Purkinje cell (primary cell): ENCODE data around the gene SYT9. TPM values are rescaled to one million over a fixed set of nuclear protein-coding genes. Genes with fewer than 3 reads are reported as not detected.

Experiments
- polyA plus RNA-seq: library from polyadenylated mRNA; unstranded; fragments of >200 nt; fragmentation: Nextera tagmentation; gene quantifications from 2 replicates; pipeline ENCODE4 v1.2.1, GENCODE V29; 2014

Gene SYT9
- 0.28 TPM in 1 of 2 replicates, not detected in the other for polyA plus RNA-seq

GRCh38 chr11:7251836-7252682 is at the start of gene SYT9:
Gene SYT9 (plus strand): TSS chr11:7251904. CDS start chr11:7252187, 283 bp downstream.

GRCh38 chr11:7485186-7486097 is 233.7 kb downstream of the SYT9 start, which contains the start of gene OLFML1:
Gene OLFML1 (plus strand): TSS chr11:7485506. CDS start chr11:7485876, 370 bp downstream.

DNA sequence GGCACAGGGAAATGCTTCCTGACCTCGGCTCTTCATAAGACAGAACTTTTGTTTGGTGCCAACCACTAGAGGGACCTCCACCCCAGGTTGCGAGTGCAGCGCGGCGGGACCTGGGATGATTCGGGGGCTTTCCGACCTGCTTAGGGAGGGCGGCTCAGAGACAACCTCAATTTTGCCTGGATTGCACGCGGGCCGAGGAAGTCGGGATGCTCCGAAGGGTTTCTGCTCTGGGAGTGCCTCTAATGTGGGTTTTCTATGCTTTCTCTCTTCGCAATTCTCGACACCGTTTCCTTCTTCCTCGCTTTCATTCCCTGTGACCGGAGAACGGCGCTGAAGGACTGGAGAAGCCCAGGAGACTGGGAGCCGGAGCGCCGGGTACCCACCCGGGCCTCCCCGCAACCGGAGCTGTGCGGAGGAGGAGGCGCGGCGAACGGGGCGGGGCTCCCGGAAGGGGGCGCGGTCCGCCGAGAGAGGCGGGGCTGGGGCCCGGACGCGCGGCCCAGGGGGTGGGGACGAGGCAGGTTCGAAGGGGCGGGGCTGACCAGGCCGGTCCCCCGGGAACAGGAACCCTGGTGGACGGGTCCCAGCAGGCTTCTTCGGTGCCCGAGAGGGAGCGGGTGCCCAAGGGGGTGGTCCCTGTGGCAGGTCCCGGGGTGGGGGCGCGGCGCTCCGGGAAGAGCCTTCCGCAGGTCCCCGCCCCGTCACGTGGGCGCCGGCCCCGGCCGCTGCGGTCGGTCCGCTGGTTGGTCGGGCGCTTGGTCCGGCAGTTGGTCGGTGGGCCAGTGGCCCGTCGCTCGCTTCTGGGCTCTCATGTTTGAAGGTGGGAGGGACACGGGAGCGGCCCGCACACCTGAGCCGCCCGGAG is 261.8 kb downstream of the SYT9 start, which contains the start of gene PPFIBP2:
Gene PPFIBP2, plus strand, starts transcription at position 766 of the 865 bp plus-strand sequence. CDS start 35,477 bp downstream, outside the sequence.

Other genes starting within 250 kb of the SYT9 start
- gene ZNF214, start 231.6 kb upstream of the SYT9 start, polyA plus RNA-seq: 4.1 and 5.0 TPM in 2 replicates
- gene NLRP14, start 231.4 kb upstream of the SYT9 start, polyA plus RNA-seq: 0.07 TPM in 1 of 2 replicates, not detected in the other
- gene RBMXL2, start 162.9 kb upstream of the SYT9 start, polyA plus RNA-seq: not detected in 2 replicates
- 1.5 TPM in 1 of 2 replicates, not detected in the other for gene OLFML1, start 233.6 kb downstream of the SYT9 start, polyA plus RNA-seq